Measurements from ENCODE around the gene TCERG1L. TPM values are rescaled to one million over a fixed set of nuclear protein-coding genes. Genes with fewer than 3 reads are reported as not detected.

Gene TCERG1L
- total RNA-seq, 2 donors from 2014 or later: not detected

DNA sequence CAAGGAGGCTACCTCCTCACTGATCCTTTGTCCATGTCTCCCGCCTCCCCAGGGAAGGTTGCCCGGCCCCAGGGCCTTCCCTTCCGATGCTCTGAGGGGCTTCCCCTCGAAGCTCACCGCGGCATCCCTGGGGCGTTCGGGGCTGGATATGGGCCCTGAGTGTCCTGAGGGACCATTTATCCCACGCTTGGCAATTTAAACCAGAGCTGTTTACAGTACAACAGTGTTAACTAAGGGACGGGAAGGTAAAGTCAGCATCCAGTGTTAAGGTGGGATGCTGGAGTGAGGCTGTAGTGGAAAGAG is 92.0 kb downstream of the TCERG1L start:
- H3K4me1 Mint-ChIP-seq: no peaks in the 10 kb centered on the region
- H3K27ac Mint-ChIP-seq: no peak overlapping the region
- ATAC-seq: no peak
- DNase-seq: no peak
- H3K36me3 Mint-ChIP-seq (ENCODE audit: low read depth): no peaks in the 10 kb centered on the region
- no peaks in the 10 kb centered on the region for H3K9me3 ChIP-seq (ENCODE audit: control insufficient read depth, low read length, poor library complexity, severe bottlenecking)
- H3K4me3 Mint-ChIP-seq: no peak overlapping the region
- no peaks in the 10 kb centered on the region for H3K27me3 Mint-ChIP-seq

DNA sequence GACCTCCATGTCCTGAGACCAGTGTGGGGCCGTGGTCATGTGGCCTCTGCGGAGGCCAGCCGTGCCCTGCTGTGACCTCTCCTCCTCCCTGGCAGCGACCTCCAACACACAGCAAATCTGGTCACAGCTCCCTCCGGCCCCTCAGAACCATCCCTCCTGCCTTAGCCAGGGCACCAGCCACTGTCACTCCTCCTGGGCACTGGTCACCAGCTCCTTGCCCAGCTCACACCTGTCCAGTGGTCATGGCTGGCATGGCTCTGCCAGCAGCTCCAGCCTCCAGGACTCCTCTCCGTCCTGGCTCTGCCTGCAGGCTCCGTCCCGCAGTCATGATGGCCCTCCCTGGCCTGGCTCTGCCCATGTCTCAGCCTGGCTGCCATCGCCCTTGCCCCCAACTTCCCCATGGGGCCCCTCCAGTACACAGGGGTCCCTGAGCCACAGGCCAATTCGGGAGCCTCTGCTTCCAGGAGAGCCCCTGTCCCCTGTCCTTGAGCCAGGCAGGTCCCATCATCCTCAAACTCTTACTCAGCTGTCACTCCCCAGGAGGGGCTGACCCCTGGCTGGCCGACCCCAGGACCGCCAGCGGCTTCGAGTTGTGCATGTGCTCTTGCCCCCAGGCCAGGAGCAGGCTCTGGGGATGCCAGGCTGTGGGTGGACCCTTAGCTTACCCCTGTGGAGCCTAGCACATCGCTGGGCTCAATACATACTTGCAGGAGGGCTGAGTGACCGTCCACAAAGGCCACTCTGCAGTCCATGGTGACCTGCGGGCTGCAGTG is 92.5 kb downstream of the TCERG1L start:
- H3K27ac Mint-ChIP-seq: no peak overlapping the region
- H3K4me3 Mint-ChIP-seq: no peak overlapping the region
- H3K36me3 Mint-ChIP-seq (ENCODE audit: low read depth): no peaks in the 10 kb centered on the region
- DNase-seq: no peak
- no peaks in the 10 kb centered on the region for H3K27me3 Mint-ChIP-seq
- ATAC-seq: no peak
- H3K9me3 ChIP-seq (ENCODE audit: control insufficient read depth, low read length, poor library complexity, severe bottlenecking): no peaks in the 10 kb centered on the region
- no peaks in the 10 kb centered on the region for H3K4me1 Mint-ChIP-seq

DNA sequence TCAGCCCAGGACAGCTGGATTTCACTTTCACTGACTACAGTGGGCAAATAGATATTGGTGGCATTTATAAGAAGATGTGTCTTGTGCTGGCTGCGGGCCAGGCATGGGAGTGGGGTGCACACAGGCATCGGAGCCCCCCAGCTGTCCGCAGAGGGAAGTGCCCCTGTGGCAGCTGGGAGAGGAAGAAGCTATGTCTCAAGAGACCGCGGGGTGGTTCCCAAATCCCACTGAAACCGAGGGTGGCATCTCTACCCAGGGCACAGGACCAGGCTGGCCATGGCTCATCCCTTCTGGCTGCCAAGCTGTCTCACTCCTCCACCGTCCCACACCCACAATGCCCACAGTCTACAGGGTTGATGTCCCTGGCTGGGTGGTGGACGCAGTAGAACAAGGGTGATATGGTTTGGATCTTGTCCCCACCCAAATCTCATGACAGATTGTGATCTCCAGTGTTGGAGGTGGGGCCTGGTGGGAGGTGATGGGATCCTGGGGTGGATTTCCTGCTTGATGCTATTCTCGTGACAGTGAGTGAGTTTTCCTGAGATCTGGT is 94.8 kb downstream of the TCERG1L start:
- H3K9me3 ChIP-seq (ENCODE audit: control insufficient read depth, low read length, poor library complexity, severe bottlenecking): no peaks in the 10 kb centered on the region
- H3K4me1 Mint-ChIP-seq: no peaks in the 10 kb centered on the region
- DNase-seq: no peak
- H3K36me3 Mint-ChIP-seq (ENCODE audit: low read depth): no peaks in the 10 kb centered on the region
- H3K4me3 Mint-ChIP-seq: no peak overlapping the region
- no peaks in the 10 kb centered on the region for H3K27me3 Mint-ChIP-seq
- ATAC-seq: no peak
- H3K27ac Mint-ChIP-seq: no peak overlapping the region

DNA sequence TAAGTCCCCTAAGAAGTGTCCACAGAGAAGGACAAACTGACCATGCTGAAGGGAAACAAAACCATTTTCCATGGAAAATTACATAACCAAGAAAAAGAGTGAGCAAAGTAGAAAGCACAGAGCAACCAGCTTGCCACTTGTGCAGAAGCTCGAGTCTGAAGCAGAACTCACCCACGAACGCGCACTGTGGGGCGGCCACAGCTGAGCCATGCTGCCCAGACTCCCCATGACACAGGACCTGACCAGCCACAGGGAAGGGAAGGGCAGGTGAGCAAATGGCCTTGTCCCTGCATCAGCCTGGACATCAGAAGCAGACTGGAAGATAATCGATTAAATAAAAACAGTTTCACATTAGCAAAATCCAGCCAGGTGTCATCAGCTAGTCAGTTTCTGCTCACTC is 95.7 kb downstream of the TCERG1L start:
- ATAC-seq (no peak), DNase-seq (no peak)
- no peaks in the 10 kb centered on the region for H3K36me3 Mint-ChIP-seq (ENCODE audit: low read depth)
- H3K9me3 ChIP-seq (ENCODE audit: control insufficient read depth, low read length, poor library complexity, severe bottlenecking): no peaks in the 10 kb centered on the region
- H3K4me3 Mint-ChIP-seq: no peak overlapping the region
- H3K27me3 Mint-ChIP-seq: no peaks in the 10 kb centered on the region
- no peaks in the 10 kb centered on the region for H3K4me1 Mint-ChIP-seq
- no peak overlapping the region for H3K27ac Mint-ChIP-seq

DNA sequence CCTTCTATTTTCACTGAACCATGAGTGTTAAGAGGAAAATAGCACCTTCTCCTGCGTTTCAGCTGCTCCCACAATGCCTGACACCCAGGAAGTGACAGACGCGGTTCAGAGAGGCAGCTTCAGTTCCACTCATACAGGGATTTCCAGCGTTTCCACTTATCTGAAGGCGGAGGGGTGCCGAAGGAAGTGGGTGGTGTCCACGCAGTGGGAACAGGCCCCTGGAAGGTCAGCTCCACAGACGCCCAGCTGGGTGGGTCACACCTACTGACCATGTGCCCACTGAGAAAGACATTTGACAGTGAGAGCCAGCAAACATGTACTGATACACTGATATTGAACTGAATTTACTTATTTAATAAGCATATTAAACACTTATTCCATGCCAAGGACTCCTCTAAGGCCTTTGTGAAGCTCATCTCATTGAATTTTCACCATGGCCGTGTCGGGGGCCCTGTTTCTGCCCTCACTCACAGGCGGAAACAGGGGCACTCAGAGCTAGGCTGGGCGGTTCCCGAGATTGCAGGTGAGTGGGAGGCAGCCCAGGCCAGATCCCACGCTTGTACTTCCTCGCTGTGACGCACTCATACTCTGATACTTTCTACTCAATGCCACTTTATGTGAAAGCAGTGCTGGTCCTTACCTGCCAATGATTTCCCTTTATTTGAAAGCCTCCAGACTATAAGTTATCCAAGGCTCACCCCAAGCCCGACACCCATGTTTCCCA is 96.8 kb downstream of the TCERG1L start:
- no peak for ATAC-seq
- DNase-seq: no peak
- H3K9me3 ChIP-seq (ENCODE audit: control insufficient read depth, low read length, poor library complexity, severe bottlenecking): no peaks in the 10 kb centered on the region
- Mint-ChIP-seq H3K27ac (no peak overlapping the region), H3K4me1 (no peaks in the 10 kb centered on the region), H3K27me3 (no peaks in the 10 kb centered on the region), H3K4me3 (no peak overlapping the region), H3K36me3 (ENCODE audit: low read depth) (no peaks in the 10 kb centered on the region)

DNA sequence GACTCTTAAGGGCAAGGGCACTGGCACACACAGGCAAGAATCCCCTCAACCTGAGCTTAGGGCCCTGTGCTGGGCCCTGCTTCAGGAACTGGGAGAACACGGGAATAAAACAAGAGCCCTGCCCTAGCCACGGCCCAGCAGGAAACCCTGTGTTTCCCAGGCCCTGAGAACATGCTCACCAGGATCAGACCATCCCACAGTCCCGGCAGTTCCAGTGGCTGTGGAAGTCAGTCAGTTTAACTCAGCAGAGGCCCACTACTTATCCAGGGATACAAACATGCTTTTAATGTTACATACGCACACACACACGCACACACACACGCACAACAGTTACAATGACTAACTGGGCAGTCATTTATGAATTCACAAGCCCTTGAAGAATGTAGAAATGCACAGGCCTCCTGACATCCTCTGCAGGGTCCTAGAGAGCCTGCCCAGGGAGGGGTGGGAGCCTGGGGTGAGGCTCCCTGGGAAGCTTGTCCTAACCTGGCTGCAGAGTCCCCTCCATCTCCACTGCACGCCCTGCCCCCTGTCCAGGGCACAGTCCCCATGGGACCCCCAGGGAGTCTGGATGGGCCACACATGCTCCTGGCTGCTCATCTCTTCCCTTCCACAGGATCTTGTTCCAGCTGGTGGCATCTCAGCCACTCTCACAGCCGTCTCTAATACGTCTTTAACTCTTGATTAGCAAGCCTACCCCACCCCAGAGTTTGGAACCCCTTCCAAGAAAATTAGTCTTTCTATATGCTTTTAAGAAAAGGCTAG is 97.6 kb downstream of the TCERG1L start:
- no peaks in the 10 kb centered on the region for H3K4me1 Mint-ChIP-seq
- no peak for DNase-seq
- no peak overlapping the region for H3K4me3 Mint-ChIP-seq
- H3K36me3 Mint-ChIP-seq (ENCODE audit: low read depth): no peaks in the 10 kb centered on the region
- ATAC-seq: no peak
- H3K27me3 Mint-ChIP-seq: no peaks in the 10 kb centered on the region
- H3K9me3 ChIP-seq (ENCODE audit: control insufficient read depth, low read length, poor library complexity, severe bottlenecking): no peaks in the 10 kb centered on the region
- H3K27ac Mint-ChIP-seq: no peak overlapping the region

DNA sequence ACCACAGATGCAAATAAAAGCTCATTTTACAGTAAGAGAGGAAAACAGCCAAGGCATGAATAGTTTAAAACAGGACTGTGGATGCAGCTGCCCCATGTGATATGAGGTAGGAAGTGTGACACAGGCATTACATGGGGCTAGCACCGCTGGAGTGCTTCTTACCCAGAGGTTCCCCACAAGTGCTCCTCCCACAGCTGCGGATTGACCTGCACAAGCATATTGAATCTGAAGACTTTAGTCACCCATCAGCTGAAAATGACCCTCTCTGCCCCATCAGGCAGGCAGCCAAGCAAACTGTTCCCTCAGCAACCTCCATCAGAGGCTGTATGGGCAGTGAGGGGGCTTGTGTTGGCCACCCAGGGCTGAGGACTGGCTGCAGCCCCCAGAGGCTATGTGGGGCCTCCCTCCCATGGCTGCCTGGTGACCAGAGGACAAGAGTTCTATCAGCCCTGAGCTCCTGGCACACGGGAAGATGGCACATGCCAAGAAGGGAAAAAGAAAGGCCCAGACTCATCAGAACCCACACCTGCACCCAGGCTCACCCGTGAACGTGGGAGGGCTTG is 98.7 kb downstream of the TCERG1L start:
- ATAC-seq (no peak), DNase-seq (no peak)
- no peak overlapping the region for H3K27ac Mint-ChIP-seq
- H3K27me3 Mint-ChIP-seq: no peaks in the 10 kb centered on the region
- H3K4me1 Mint-ChIP-seq: no peaks in the 10 kb centered on the region
- no peaks in the 10 kb centered on the region for H3K36me3 Mint-ChIP-seq (ENCODE audit: low read depth)
- H3K9me3 ChIP-seq (ENCODE audit: control insufficient read depth, low read length, poor library complexity, severe bottlenecking): no peaks in the 10 kb centered on the region
- H3K4me3 Mint-ChIP-seq: no peak overlapping the region

DNA sequence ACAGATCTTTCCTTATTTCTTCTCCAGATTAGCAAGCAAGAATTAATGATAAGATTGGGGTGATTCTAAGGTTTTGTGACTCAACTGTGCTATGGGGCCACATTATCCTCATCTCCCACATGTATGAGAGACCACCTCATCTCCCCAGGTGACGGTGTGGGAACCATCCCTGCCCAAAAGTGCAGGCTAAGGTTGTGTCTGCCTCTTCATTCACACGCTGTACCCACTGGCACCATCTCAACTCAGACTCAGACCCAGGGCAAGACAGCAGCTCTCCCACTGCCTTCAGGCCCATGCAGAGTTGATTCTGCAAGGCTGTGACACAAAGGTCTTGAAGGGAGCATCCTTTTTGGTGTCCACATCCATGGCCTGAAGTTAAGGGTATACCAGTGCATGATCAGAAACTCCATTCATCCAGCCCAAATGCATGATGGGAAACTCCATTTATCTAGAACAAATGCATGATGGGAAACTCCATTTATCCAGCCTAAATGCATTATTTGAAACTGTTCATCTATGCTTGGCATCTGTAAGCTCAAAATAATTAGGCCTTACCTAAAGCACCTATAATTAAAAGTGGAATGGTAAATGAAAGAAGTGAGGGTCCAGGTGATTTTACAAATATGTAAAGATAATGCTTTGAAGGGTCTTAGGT is 99.4 kb downstream of the TCERG1L start:
- ATAC-seq (no peak), DNase-seq (no peak)
- H3K27ac Mint-ChIP-seq: no peak overlapping the region
- no peaks in the 10 kb centered on the region for H3K4me1 Mint-ChIP-seq
- no peaks in the 10 kb centered on the region for H3K9me3 ChIP-seq (ENCODE audit: control insufficient read depth, low read length, poor library complexity, severe bottlenecking)
- H3K4me3 Mint-ChIP-seq: no peak overlapping the region
- no peaks in the 10 kb centered on the region for H3K36me3 Mint-ChIP-seq (ENCODE audit: low read depth)
- H3K27me3 Mint-ChIP-seq: no peaks in the 10 kb centered on the region

DNA sequence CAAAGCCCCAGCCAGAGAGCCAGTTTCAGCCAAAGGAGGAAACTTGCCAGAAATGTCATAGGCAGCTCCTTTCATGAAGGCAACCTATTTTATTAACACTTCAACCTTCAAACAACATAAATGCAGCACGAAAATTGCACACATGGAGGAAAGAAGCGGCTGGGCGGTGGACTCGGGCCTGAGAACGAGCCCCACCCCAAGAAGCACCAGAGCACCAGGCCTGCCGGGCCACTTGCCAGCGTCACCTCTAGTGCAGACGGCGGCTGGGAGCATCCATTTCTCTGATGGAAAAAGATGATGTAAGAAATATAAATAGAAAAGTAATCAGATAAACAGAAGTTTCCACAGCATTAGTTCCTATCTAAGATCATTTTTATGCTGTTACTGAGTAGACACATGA is 100.0 kb downstream of the TCERG1L start:
- Mint-ChIP-seq H3K4me1 (no peaks in the 10 kb centered on the region), H3K27me3 (no peaks in the 10 kb centered on the region), H3K27ac (no peak overlapping the region), H3K4me3 (no peak overlapping the region), H3K36me3 (ENCODE audit: low read depth) (no peaks in the 10 kb centered on the region)
- ATAC-seq: no peak
- no peak for DNase-seq
- H3K9me3 ChIP-seq (ENCODE audit: control insufficient read depth, low read length, poor library complexity, severe bottlenecking): no peaks in the 10 kb centered on the region

DNA sequence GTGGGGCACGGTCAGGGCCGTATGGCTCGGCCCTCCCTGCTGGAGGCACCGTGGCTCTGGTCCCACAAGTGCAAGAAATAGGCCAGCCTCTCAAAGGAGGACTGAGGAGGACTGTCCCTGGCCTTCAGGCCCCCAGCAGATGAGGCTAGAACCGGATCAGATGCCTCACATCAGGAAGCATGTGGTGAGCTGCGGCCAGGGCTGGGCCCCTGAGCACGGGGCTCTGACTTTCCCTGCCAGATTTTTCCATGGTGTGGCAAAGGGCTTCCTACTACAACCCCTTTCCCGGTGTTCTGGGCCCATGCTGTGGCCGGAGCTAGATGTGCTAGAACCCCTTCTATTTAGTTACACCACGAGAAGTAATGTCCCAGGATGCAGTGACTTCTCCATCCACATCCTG is 100.4 kb downstream of the TCERG1L start:
- DNase-seq (no peak), ATAC-seq (no peak)
- no peak overlapping the region for H3K4me3 Mint-ChIP-seq
- no peaks in the 10 kb centered on the region for H3K27me3 Mint-ChIP-seq
- no peaks in the 10 kb centered on the region for H3K4me1 Mint-ChIP-seq
- H3K36me3 Mint-ChIP-seq (ENCODE audit: low read depth): no peaks in the 10 kb centered on the region
- no peaks in the 10 kb centered on the region for H3K9me3 ChIP-seq (ENCODE audit: control insufficient read depth, low read length, poor library complexity, severe bottlenecking)
- no peak overlapping the region for H3K27ac Mint-ChIP-seq

DNA sequence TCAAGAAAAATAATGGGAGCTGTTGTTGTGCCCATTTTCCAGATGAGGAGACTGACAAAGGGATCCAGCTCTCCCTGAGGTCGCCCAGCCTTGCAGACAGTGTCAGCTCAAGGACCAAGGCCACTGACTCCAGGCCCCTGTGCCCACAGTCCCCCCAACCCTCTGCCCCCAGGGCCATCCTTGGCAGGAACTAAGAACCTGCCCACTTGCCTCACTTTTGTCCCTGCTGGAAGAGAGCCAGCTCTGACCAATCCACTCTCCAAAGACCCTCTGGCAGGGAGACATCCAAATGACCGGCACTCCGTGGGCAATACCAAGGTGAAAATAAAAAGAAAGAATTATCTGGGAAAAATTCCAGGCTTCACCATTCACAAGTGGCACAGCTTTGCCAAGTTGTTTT is 101.3 kb downstream of the TCERG1L start:
- H3K27ac Mint-ChIP-seq: no peak overlapping the region
- no peaks in the 10 kb centered on the region for H3K4me1 Mint-ChIP-seq
- ATAC-seq: no peak
- H3K9me3 ChIP-seq (ENCODE audit: control insufficient read depth, low read length, poor library complexity, severe bottlenecking): no peaks in the 10 kb centered on the region
- H3K36me3 Mint-ChIP-seq (ENCODE audit: low read depth): no peaks in the 10 kb centered on the region
- H3K27me3 Mint-ChIP-seq: no peaks in the 10 kb centered on the region
- no peak for DNase-seq
- H3K4me3 Mint-ChIP-seq: no peak overlapping the region

DNA sequence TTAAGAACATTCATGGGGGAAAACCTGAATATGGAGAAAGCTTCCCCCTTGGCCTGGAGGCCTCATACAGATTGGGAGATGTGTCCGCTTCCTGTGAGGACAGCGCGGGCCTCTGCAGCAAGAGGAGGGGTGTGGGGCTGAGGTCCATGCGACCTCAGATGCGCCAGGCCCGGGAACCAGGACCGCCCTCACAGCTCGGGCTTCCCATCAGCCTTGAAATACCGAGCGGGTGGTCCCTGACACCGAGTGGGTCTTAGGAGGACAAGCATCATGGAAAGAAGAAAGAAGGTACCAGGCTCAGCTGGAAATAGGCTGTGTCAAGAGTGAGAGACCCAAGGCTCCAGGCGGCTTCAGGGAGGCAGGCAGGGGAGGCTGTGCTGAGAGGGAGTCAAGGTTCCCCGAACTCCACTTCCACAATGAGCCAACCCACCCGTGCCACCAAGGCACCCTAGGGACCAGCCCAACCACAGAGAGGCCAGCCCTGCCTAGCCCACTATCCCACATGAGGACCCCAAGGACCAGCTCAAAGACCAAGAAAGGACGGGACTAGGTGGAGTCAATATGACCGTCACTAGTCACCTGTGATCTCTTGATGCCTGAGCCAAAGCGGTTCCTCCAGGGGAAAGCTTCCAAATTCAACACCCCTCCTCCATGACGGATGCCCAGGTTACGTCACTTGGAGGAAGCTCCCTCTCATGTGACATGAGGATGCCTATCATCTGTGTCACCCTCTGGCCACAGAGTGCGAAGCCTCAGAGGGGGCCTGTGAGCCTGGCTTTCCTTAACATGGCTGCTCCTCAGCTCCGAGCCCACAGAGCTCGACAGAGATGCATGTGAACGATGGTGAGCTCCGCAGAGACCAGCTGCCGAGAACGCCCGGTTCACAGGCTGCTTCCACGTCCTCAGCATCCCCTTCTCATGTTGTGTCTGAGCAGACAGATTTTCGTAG is 103.7 kb downstream of the TCERG1L start:
- Mint-ChIP-seq H3K4me3 (no peak overlapping the region), H3K4me1 (no peaks in the 10 kb centered on the region), H3K27ac (no peak overlapping the region), H3K27me3 (no peaks in the 10 kb centered on the region), H3K36me3 (ENCODE audit: low read depth) (no peaks in the 10 kb centered on the region)
- DNase-seq: no peak
- no peaks in the 10 kb centered on the region for H3K9me3 ChIP-seq (ENCODE audit: control insufficient read depth, low read length, poor library complexity, severe bottlenecking)
- no peak for ATAC-seq

All from T-helper 17 cell (primary cell).